ENCODE results near the gene CCDC3. TPM values are rescaled to one million over a fixed set of nuclear protein-coding genes. Genes with fewer than 3 reads are reported as not detected.

CCDC3 gene
- total RNA-seq, 1 experiment from 2014 or later = not detected

DNA sequence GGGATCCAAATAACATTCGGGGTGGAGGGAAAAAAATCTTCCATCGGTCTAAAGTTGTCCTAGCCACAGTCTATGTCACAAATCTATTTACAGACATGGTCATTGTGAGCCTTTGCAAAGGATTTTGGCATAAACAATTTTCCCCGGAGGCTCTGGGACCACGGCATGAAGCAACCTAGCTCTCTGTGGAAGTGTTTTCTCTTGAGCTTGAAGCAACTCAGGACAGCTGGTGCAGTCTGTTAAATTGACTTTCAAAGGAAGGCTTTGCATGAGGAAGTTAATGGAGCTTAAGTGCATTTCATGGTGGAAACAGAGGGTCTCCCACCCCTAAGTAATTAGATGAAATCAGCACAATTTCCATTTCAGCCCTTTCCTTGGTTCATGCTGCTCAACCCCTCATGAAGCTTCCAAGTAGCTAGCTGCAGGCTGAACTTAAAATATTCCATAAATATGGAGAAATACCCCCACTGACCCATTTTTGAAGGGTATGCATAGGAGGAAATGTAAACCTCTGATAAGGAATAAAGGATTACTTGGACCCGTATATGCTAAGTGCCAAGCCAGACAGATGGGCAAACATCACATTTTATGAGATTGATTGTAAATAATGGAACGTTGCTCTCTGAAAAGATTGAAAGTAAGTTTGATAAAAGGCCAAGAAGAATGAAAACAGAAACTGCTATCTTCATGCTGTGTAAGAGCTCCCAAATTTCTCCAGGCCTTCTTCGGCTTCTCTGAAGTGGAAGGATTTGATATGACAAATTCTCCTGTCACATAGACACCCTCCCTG, 39.9 kb downstream of the CCDC3 start:
- DNase-seq (ENCODE audit: low spot score) = no peak

DNA sequence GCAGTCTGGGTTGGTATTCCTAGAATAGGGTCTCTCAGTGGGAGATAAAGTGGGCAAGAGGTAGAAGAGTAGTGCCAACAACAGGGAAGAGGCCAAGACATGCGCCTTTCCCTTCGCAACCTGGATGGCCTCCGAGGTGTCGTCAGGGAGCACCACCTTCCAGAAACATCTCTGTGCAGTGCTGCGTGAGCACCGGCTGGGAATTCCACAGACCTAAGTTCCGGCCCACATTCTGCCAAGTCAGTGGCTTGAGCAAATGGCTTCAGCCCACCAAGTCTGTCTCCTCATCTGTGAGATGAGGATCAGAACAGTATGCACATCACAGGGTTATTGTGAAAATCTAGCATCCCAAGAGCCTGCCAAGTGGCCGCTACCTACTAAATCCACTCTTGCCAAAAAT, 40.6 kb downstream of the CCDC3 start:
- DNase-seq (ENCODE audit: low spot score) = no peak

- DNase-seq (ENCODE audit: low spot score) = no peak
Measured at GRCh38 chr10:12960334-12960898, 41.1 kb downstream of the CCDC3 start.

DNA sequence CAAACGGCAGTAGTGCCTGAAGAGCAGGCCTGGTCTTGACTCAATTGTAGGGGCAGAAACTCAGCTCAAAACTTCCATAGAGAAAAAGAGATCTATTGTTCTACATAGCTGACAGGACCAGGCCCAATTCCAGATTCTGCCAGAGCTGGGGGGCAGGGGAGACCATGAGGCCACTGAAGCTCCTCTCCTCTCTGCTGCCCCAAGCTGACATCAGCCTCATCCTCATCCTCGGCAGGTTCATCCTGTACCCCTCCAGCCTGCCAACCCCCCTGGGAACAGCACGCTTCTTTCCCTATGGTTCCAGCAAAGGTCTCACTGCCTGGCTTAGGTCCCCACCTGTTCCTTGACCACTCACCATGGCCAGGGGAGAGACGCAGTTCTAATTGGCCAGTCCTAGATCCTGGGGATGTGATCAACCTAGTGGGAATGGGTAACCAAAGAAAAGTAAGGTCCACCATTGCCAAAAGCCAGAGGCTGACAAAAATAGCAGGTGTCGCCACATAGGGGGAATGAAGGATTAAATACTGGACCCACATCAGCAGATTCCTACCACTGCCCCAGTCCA, 42.9 kb downstream of the CCDC3 start:
- DNase-seq (ENCODE audit: low spot score) = no peak

- DNase-seq (ENCODE audit: low spot score) = no peak
Measured at GRCh38 chr10:12957081-12957480, 44.4 kb downstream of the CCDC3 start.

- DNase-seq (ENCODE audit: low spot score) = no peak
Measured at GRCh38 chr10:12954866-12955265, 46.6 kb downstream of the CCDC3 start.

GRCh38 chr10:12950583-12951128, 50.9 kb downstream of the CCDC3 start:
- no peak for DNase-seq (ENCODE audit: low spot score)

- no peak for DNase-seq (ENCODE audit: low spot score)
Measured at GRCh38 chr10:12949248-12949647, 52.3 kb downstream of the CCDC3 start.

GRCh38 chr10:12947741-12948140, 53.8 kb downstream of the CCDC3 start:
- no peak for DNase-seq (ENCODE audit: low spot score)

DNA sequence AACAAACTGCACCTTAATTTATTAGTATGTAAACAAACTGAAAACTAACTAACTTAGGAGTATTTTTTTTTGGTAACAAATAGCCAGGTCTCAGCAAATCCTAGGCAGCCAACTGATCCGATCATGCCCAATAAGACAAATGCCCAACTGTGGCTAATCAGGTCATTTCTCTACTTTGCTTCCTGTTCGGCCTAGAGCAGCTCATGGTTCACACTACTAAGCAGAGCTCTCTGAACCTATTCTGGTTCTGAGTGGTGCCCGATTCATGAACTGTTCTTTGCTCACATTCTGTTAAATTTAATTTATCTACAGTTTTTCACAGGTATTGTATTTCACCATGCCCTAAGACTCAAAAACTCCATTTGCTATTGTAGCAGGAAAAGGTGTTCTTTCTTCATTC, 55.1 kb downstream of the CCDC3 start:
- DNase-seq (ENCODE audit: low spot score) = no peak

- DNase-seq (ENCODE audit: low spot score) = no peak
Measured at GRCh38 chr10:12945690-12946359, 55.7 kb downstream of the CCDC3 start.

DNA sequence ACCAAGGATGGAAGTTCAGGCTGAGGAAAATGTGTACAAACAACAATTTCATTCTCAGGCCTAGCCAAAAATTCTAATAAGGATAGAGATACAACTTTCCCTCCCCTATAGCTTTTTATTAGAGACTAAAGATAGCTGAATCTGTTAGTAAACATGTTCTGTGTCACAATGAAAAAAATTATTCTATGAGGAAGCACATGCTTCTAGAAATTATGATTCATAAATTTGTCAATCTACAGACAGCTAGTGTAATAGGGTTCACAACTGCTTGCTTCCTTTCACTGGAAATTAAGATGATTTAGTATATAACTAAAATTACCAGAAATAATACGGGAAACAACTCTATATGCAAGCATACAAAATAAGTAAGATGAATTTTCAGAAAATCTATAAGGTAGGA, 56.6 kb downstream of the CCDC3 start:
- no peak for DNase-seq (ENCODE audit: low spot score)

DNA sequence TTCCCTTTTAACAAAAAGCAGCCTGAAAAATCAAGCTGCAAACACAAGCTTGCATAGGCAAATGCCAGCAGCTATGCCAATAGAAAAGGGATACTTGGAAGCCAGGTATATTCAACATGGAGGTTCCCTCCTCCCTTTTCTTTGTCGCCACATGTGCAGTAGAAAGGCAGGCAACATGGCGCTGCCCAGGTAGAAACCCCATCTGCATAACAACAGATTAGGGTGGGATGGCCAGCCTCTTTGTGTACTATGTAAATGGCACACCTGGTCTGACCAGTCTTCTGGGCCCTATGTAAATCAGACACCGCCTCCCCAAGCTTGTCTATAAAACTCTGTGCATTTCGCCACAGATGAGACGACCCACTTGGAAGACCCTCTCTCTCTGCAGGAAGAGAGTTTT, 58.1 kb downstream of the CCDC3 start:
- DNase-seq (ENCODE audit: low spot score) = no peak

- DNase-seq (ENCODE audit: low spot score) = no peak
Measured at GRCh38 chr10:12941966-12942365, 59.5 kb downstream of the CCDC3 start.

- DNase-seq (ENCODE audit: low spot score) = no peak
Measured at GRCh38 chr10:12940791-12941190, 60.7 kb downstream of the CCDC3 start.

DNA sequence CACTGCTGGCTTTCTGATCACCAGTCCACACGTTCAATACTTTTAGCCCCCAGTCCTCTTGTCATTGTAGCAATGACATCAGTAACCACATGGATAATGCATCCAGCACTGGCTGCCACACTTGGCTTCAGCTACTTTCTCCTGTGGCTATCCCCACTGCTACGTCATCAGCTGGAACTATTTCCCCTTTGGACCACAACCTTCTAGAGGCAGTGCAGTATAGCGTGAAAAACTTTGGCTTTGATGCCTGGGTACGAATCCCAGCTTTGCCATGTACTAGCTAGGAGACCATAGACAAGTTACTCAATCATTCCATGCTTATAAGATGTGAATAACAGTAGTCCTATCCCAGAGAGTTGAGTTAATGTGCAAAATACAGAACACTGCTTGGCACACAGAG, 63.2 kb downstream of the CCDC3 start:
- no peak for DNase-seq (ENCODE audit: low spot score)

DNA sequence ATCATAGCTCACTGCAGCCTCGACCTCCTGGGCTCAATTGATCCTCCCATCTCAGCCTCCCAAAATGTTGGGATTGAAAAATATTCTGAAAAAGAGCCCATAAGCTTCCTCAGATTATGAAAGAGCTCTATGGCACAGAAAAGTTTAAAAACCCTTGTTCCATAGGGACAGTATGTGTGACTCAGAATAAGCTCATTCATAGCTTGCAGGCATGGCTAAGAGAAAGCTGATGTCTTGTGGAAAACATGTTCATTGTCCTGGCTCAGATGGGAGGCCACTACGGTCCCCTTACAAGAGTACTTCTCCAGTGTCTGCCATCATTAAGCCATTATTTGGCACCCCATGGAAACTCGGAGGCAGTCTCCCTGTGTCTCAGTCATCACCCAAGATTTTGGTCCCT, 64.0 kb downstream of the CCDC3 start:
- DNase-seq (ENCODE audit: low spot score) = no peak

GRCh38 chr10:12934777-12935176, 66.7 kb downstream of the CCDC3 start:
- no peak for DNase-seq (ENCODE audit: low spot score)

GRCh38 chr10:12929381-12929780, 72.1 kb downstream of the CCDC3 start:
- DNase-seq (ENCODE audit: low spot score) = no peak

GRCh38 chr10:12928571-12928970, 72.9 kb downstream of the CCDC3 start:
- DNase-seq (ENCODE audit: low spot score) = no peak

DNA sequence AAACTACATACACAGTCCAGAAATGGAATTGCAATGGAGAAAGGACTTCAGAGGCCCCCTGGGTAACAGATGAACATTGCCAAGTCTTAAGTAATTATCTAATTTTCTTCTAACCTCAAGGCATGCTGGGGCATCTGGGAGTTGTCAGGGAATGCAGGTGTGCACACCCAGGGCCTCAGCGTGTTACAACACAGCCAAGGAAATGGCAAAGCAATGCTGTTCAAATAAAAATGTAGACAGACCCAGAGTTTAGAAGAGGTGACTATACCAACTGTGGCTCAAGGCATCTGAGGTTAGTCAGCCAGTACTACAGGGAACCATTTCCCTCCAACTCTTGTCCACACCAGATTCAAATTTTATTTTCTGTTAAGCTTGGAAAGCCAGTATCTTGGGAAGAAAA, 73.6 kb downstream of the CCDC3 start:
- DNase-seq (ENCODE audit: low spot score) = no peak

- DNase-seq (ENCODE audit: low spot score) = no peak
Measured at GRCh38 chr10:12925845-12926244, 75.7 kb downstream of the CCDC3 start.

Measured in HT-29 (cell line).